ENCODE data around the gene RAP2A.

RAP2A gene

DNA sequence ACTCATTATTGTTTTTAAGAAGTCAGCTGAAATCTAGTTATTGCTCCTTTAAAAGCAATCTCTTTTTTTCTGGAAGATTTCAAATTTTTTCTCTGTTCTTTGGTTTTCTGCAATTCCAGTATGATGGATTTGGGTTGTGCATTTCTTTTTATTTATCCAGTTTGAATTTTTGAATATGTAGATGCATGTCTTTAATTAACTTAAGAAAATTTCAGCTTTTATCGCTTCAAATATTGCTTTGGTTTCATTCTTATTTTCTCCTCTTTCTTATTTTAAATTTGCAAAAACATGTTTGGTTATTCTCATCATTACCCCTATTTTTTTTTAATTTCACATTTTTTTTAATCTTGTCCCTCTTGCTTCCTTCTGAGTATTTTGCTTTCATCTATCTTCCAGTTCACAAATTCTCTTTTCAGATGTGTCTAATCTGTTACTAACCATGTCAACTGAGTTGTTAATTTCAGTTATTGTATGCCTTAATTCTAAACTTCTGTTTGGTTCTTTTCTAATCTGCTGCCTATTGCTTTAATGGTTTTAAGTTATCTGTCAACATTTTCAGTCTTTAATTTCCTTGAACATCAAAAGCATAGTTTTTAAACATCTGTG is 56.8 kb downstream of the RAP2A start:
- peaks cover 6% of the 10 kb centered on the region for H3K36me3 Mint-ChIP-seq
- H3K27me3 Mint-ChIP-seq = no peaks in the 10 kb centered on the region
- H3K4me3 Mint-ChIP-seq = no peak overlapping the region
- H3K27ac Mint-ChIP-seq = no peak overlapping the region
- ATAC-seq = no peak
- no peaks in the 10 kb centered on the region for H3K4me1 Mint-ChIP-seq
- H3K9me3 Mint-ChIP-seq = peaks cover 5% of the 10 kb centered on the region

- H3K36me3 Mint-ChIP-seq = peaks cover 6% of the 10 kb centered on the region
- H3K27ac Mint-ChIP-seq = no peak overlapping the region
- H3K27me3 Mint-ChIP-seq = no peaks in the 10 kb centered on the region
- H3K9me3 Mint-ChIP-seq = peaks cover 5% of the 10 kb centered on the region
- no peaks in the 10 kb centered on the region for H3K4me1 Mint-ChIP-seq
- H3K4me3 Mint-ChIP-seq = no peak overlapping the region
- no peak for ATAC-seq
These were observed 57.5 kb downstream of the RAP2A start for GRCh38 chr13:97491452-97491851.

DNA sequence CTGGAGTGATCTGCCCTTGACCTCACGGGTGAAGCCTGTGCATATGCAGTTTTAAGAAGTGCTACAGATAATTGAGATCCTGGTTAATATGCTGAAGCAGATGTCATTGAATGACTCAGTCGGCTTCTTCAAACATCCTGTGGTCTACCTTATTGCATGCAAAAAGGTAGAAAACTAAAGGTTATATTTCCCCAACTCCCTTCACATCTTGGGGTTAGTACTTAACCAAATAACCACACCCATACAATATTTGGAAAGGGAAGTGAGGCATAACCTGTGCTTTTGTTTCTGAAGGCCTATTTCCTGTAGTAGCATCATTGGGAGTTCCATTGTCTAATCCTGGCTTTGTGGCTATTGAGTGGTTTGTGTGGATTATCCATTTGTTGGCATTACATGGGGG is 58.3 kb downstream of the RAP2A start:
- no peak overlapping the region for H3K4me3 Mint-ChIP-seq
- H3K9me3 Mint-ChIP-seq = peaks cover 5% of the 10 kb centered on the region
- H3K36me3 Mint-ChIP-seq = peaks cover 6% of the 10 kb centered on the region
- no peaks in the 10 kb centered on the region for H3K27me3 Mint-ChIP-seq
- no peak for ATAC-seq
- no peak overlapping the region for H3K27ac Mint-ChIP-seq
- no peaks in the 10 kb centered on the region for H3K4me1 Mint-ChIP-seq

GRCh38 chr13:97492684-97493371 is 58.9 kb downstream of the RAP2A start:
- Mint-ChIP-seq H3K27me3 (no peaks in the 10 kb centered on the region), H3K36me3 (peaks cover 6% of the 10 kb centered on the region), H3K4me1 (no peaks in the 10 kb centered on the region), H3K4me3 (no peak overlapping the region), H3K27ac (no peak overlapping the region), H3K9me3 (peaks cover 5% of the 10 kb centered on the region)
- no peak for ATAC-seq

DNA sequence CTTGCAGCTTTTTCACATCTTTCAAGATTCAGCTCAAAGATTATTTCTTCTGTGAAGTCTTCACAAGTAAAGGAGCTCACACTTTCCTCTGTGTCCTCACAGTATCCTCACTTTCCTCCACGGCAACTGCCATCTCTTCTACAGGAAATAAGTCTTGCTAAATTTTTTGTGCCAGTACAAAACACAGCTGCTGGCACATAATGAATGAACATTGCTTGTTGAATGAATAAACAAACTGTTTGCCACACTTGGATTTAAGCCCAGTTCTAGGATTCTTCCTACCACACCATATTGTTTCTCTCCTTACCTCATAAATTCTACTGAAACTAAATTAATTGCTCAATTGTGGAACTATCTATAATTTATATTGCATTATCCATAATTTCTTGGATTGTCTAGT is 59.5 kb downstream of the RAP2A start:
- Mint-ChIP-seq H3K36me3 (peaks cover 6% of the 10 kb centered on the region), H3K4me1 (no peaks in the 10 kb centered on the region), H3K4me3 (no peak overlapping the region), H3K9me3 (peaks cover 5% of the 10 kb centered on the region), H3K27me3 (no peaks in the 10 kb centered on the region), H3K27ac (no peak overlapping the region)
- ATAC-seq = no peak

GRCh38 chr13:97495678-97496077 is 61.7 kb downstream of the RAP2A start:
- Mint-ChIP-seq H3K27me3 (no peaks in the 10 kb centered on the region), H3K9me3 (peaks cover 5% of the 10 kb centered on the region), H3K36me3 (peaks cover 6% of the 10 kb centered on the region), H3K4me1 (no peaks in the 10 kb centered on the region), H3K4me3 (no peak overlapping the region), H3K27ac (no peak overlapping the region)
- ATAC-seq = no peak

DNA sequence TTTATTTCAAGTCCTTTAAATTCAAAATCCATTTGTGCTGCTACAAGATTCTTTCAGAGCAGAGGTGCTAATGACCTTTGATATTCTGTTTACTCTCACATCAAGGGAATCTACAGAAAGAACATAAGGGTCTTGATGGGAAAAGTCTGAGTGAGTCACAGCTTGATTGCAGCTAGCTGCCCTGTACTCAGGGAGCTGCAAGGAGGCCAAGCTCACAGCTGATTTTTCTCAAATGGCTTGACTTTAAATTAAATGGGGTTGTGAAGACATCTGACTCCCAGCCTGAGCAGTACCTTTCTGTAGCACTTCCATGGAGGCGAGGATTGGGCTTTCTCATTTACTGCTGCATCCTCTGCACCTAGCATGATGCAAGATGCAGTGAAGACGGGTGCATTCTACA is 62.5 kb downstream of the RAP2A start:
- Mint-ChIP-seq H3K36me3 (no peaks in the 10 kb centered on the region), H3K4me1 (no peaks in the 10 kb centered on the region), H3K4me3 (no peak overlapping the region), H3K27ac (no peak overlapping the region), H3K27me3 (no peaks in the 10 kb centered on the region), H3K9me3 (no peaks in the 10 kb centered on the region)
- no peak for ATAC-seq

DNA sequence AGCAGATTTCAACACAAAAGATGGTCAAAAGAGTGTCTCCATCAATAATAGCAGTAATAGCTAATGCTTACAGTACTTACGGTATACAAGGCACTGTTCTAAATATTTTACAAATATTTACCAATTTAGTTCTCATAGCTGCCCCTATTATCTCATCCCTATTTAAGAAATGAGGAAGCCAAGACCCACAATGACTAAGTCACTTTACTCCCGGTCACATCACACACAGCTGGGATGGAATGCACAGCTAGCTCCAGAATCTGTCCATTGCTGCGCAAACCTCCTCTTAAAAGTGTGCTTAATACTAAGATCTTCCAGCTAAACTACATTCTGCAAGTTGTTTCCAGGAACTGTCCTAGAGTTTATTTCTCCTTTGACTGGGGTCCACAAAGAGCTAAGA is 63.4 kb downstream of the RAP2A start:
- ATAC-seq = no peak
- Mint-ChIP-seq H3K27ac (no peak overlapping the region), H3K4me1 (no peaks in the 10 kb centered on the region)

DNA sequence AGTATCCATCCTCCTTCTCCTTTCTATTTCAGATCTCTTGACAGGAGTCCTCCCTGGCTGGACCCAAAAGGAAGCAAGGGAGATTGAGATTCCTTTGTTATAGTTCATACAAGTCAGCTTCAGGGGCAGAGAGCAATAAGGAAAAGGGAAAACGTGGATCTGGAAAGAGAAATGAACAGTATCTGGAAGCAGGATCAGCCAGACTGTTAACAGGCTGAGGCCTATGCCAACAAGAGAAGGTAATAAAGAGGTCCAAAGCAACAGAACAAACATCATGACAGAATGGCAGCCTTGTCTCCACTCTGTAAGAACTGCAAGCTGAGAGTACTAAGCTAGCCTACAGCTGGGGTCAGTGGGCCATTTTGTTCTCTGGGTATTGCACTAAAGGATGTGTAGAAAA is 64.5 kb downstream of the RAP2A start:
- Mint-ChIP-seq H3K4me1 (no peaks in the 10 kb centered on the region), H3K27ac (no peak overlapping the region), H3K27me3 (no peaks in the 10 kb centered on the region), H3K36me3 (no peaks in the 10 kb centered on the region), H3K9me3 (no peaks in the 10 kb centered on the region), H3K4me3 (no peak overlapping the region)
- no peak for ATAC-seq

More for the DNA sequence above, 63.4 kb downstream of the RAP2A start:
- Mint-ChIP-seq H3K27me3 (no peaks in the 10 kb centered on the region), H3K36me3 (no peaks in the 10 kb centered on the region), H3K4me3 (no peak overlapping the region), H3K9me3 (no peaks in the 10 kb centered on the region)

GRCh38 chr13:97499181-97499580 is 65.2 kb downstream of the RAP2A start:
- no peak overlapping the region for H3K4me3 Mint-ChIP-seq
- H3K36me3 Mint-ChIP-seq = no peaks in the 10 kb centered on the region
- no peaks in the 10 kb centered on the region for H3K4me1 Mint-ChIP-seq
- ATAC-seq = no peak
- no peak overlapping the region for H3K27ac Mint-ChIP-seq
- no peaks in the 10 kb centered on the region for H3K9me3 Mint-ChIP-seq
- no peaks in the 10 kb centered on the region for H3K27me3 Mint-ChIP-seq

DNA sequence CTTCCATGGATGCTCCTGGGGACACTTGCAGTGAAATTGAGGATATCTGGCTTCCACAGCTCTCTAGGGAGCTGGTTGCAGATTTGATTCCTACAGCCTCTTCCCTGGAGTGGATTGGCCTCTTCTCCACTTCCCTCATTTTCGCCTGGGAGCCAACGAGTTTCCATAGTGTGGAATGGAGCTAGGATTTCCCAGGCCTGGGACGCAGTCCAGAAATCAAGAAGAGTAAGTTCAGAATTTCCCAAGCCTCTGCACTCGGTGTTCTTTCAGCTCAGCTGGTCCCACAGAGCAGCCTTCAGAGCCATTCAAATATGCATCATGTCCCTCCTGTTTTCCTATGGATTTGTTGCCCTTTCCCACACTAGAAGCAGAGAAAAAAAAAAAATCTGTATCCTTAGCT is 68.2 kb downstream of the RAP2A start:
- no peak for ATAC-seq
- no peaks in the 10 kb centered on the region for H3K4me1 Mint-ChIP-seq
- no peak overlapping the region for H3K4me3 Mint-ChIP-seq
- no peak overlapping the region for H3K27ac Mint-ChIP-seq
- H3K27me3 Mint-ChIP-seq = no peaks in the 10 kb centered on the region
- no peaks in the 10 kb centered on the region for H3K36me3 Mint-ChIP-seq
- H3K9me3 Mint-ChIP-seq = no peaks in the 10 kb centered on the region

DNA sequence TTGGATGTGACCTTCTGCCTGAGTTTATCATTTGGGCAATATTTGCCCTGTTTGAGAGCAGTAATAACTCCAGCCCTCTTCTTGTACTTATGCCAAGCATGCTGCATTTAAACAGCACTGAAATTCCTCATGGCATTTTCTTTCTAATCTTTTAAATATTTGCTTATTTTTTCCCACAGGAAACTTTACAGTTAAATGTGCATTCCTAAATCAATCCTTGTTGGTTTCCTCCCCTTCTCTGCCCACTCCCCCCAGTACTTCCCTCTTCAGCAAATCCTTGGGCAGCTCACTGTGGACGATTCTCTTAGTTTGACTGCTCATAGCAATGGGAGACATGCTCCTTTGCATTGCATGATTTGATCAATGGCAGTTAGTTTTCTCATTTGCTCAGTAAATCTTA is 68.7 kb downstream of the RAP2A start:
- H3K4me3 Mint-ChIP-seq = no peak overlapping the region
- no peak overlapping the region for H3K27ac Mint-ChIP-seq
- no peaks in the 10 kb centered on the region for H3K9me3 Mint-ChIP-seq
- no peaks in the 10 kb centered on the region for H3K27me3 Mint-ChIP-seq
- no peaks in the 10 kb centered on the region for H3K36me3 Mint-ChIP-seq
- no peak for ATAC-seq
- H3K4me1 Mint-ChIP-seq = no peaks in the 10 kb centered on the region

- Mint-ChIP-seq H3K9me3 (no peaks in the 10 kb centered on the region), H3K4me3 (no peak overlapping the region), H3K27ac (no peak overlapping the region), H3K27me3 (peaks cover 4% of the 10 kb centered on the region), H3K36me3 (no peaks in the 10 kb centered on the region), H3K4me1 (no peaks in the 10 kb centered on the region)
- ATAC-seq = no peak
These were observed 71.0 kb downstream of the RAP2A start for GRCh38 chr13:97505017-97505416.

- peaks cover 19% of the 10 kb centered on the region for H3K27me3 Mint-ChIP-seq
- no peaks in the 10 kb centered on the region for H3K36me3 Mint-ChIP-seq
- H3K27ac Mint-ChIP-seq = no peak overlapping the region
- no peak for ATAC-seq
- no peaks in the 10 kb centered on the region for H3K4me1 Mint-ChIP-seq
- no peaks in the 10 kb centered on the region for H3K9me3 Mint-ChIP-seq
- no peak overlapping the region for H3K4me3 Mint-ChIP-seq
These were observed 72.5 kb downstream of the RAP2A start for GRCh38 chr13:97506511-97506910.

GRCh38 chr13:97512732-97513131 is 78.8 kb downstream of the RAP2A start:
- H3K9me3 Mint-ChIP-seq = peaks cover 9% of the 10 kb centered on the region
- H3K4me3 Mint-ChIP-seq = no peak overlapping the region
- H3K4me1 Mint-ChIP-seq = no peaks in the 10 kb centered on the region
- no peak for ATAC-seq
- no peaks in the 10 kb centered on the region for H3K36me3 Mint-ChIP-seq
- H3K27ac Mint-ChIP-seq = no peak overlapping the region
- H3K27me3 Mint-ChIP-seq = peaks cover 56% of the 10 kb centered on the region

DNA sequence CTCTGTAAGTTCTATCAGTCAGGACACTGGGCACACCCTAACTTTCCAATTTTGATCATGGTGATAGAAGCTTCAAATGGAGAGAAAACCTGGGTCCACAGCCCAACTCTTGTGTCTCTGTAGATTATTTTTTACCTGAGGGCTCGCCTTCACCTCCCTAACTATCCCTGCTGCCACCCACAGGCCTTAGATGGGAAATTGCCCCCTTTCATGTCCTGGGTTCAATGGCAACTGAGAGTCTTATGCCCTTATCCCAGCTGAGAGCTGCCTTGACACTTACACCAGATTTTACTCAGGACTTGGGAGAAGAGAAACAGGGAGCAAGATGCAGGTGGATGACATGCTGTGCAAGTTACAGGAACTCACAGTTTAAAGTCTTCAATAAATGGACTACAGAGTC is 81.7 kb downstream of the RAP2A start:
- H3K36me3 Mint-ChIP-seq = no peaks in the 10 kb centered on the region

More for the DNA sequence above, 81.7 kb downstream of the RAP2A start:
- no peak overlapping the region for H3K4me3 Mint-ChIP-seq
- no peak overlapping the region for H3K27ac Mint-ChIP-seq
- no peak for ATAC-seq
- peaks cover 58% of the 10 kb centered on the region for H3K27me3 Mint-ChIP-seq
- H3K4me1 Mint-ChIP-seq = no peaks in the 10 kb centered on the region
- peaks cover 12% of the 10 kb centered on the region for H3K9me3 Mint-ChIP-seq

All from stimulated activated memory B cell treated with anti-CD40 and anti-IgM and Interleukin-4, amounts not matched to agents 10 μg/mL and 1 μg/mL and 100 μg/mL, for 72 hours (primary cell).